ENCODE measurements around the gene SACM1L.

Gene SACM1L

GRCh38 chr3:45705839-45706808 lies 16.9 kb downstream of the SACM1L start:
- FAIRE-seq, result no peak
- TF ChIP-seq PAX5 (IDR thresholded peaks at IDR 0.05; ENCODE audit: insufficient read depth, low read length, severe bottlenecking), result no peak
- TF ChIP-seq POLR2AphosphoS5 (IDR thresholded peaks at IDR 0.05; ENCODE audit: low read depth, low read length), result no peak
- TF ChIP-seq POU2F2 (IDR thresholded peaks at IDR 0.05; ENCODE audit: low read depth, low read length), result no peak
- TF ChIP-seq SPI1 (IDR thresholded peaks at IDR 0.05; ENCODE audit: low read depth, low read length), result no peak
- no peak for TF ChIP-seq TAF1 (IDR thresholded peaks at IDR 0.05; ENCODE audit: low read depth, low read length)
- no peak for TF ChIP-seq POLR2A (IDR thresholded peaks at IDR 0.05; ENCODE audit: low read depth, low read length)
- no peak for DNase-seq (ENCODE audit: insufficient read length, low spot score)

GRCh38 chr3:45711931-45712330 lies 22.7 kb downstream of the SACM1L start:
- DNase-seq (ENCODE audit: insufficient read length, low spot score) (no peak), FAIRE-seq (no peak)
- TF ChIP-seq TAF1 (IDR thresholded peaks at IDR 0.05; ENCODE audit: low read depth, low read length) (no peak), POLR2A (IDR thresholded peaks at IDR 0.05; ENCODE audit: low read depth, low read length) (no peak), POLR2AphosphoS5 (IDR thresholded peaks at IDR 0.05; ENCODE audit: low read depth, low read length) (no peak), POU2F2 (IDR thresholded peaks at IDR 0.05; ENCODE audit: low read depth, low read length) (no peak), SPI1 (IDR thresholded peaks at IDR 0.05; ENCODE audit: low read depth, low read length) (no peak), PAX5 (IDR thresholded peaks at IDR 0.05; ENCODE audit: insufficient read depth, low read length, severe bottlenecking) (no peak)

DNA sequence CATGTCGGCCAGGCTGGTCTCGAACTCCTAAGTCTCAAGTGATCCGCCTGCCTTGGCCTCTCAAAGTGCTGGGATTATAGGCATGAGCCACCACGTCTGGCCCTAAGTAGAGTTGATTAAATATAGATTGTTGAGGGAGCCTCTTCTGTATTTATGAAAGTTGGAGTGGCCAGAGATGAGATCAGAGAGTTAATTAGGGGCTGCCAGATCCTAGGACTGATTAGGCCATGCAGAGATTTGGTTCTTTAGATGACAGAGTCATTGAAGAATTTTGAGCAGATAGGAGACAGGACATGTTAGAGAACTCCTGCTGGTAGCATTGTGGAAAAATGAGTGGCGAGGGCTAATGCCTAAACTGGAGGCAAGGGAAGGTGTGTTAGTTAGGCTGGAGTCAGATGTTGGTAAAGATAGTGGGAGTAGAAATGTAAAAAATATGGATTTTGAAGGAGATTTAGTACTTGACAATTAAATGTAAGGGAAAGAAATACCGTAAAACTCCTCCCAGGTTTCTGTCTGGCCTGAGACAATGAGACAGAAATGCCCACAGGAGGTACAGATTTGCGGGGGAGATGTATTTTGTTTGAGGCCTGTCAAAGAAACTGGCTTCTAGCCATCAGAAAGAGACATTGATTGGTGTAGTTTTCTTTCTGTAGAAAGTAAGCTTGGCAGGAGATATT lies 23.4 kb downstream of the SACM1L start:
- no peak for TF ChIP-seq POLR2A (IDR thresholded peaks at IDR 0.05; ENCODE audit: low read depth, low read length)
- no peak for TF ChIP-seq PAX5 (IDR thresholded peaks at IDR 0.05; ENCODE audit: insufficient read depth, low read length, severe bottlenecking)
- no peak for TF ChIP-seq POLR2AphosphoS5 (IDR thresholded peaks at IDR 0.05; ENCODE audit: low read depth, low read length)
- no peak for TF ChIP-seq TAF1 (IDR thresholded peaks at IDR 0.05; ENCODE audit: low read depth, low read length)
- TF ChIP-seq SPI1 (IDR thresholded peaks at IDR 0.05; ENCODE audit: low read depth, low read length), result no peak
- TF ChIP-seq POU2F2 (IDR thresholded peaks at IDR 0.05; ENCODE audit: low read depth, low read length), result no peak
- DNase-seq (ENCODE audit: insufficient read length, low spot score) (no peak), FAIRE-seq (no peak)

- no peak for DNase-seq (ENCODE audit: insufficient read length, low spot score)
- no peak for FAIRE-seq
- TF ChIP-seq SPI1 (IDR thresholded peaks at IDR 0.05; ENCODE audit: low read depth, low read length), result no peak
- no peak for TF ChIP-seq PAX5 (IDR thresholded peaks at IDR 0.05; ENCODE audit: insufficient read depth, low read length, severe bottlenecking)
- no peak for TF ChIP-seq POLR2A (IDR thresholded peaks at IDR 0.05; ENCODE audit: low read depth, low read length)
- TF ChIP-seq POLR2AphosphoS5 (IDR thresholded peaks at IDR 0.05; ENCODE audit: low read depth, low read length), result no peak
Observed at GRCh38 chr3:45715945-45716344, 26.7 kb downstream of the SACM1L start.

DNA sequence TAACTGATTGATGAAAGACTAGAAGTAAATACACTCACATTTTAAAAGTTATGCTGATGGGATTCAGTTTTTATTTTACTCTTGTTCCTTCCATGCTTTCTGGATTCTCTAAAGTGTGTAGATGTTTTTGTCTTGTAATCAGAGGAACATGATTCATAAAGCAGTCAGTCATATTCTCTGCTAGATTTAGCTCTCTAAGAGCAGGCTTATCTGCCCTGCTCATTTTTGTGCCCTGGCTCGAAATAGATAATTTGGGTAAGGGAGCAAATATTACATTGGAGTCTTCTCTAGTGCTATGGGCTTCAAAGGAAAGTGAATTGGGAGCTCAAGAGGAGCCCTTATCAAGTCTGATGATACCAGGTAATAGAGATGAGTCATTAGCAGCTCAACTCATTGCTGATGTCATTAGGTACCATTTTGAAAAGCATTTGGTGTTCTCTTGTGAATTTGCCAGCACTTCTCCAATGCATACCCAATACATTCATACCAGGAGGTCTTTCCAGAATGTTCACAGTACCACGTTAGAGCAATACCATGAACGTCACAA lies 27.7 kb downstream of the SACM1L start:
- DNase-seq (ENCODE audit: insufficient read length, low spot score) (no peak), FAIRE-seq (no peak)
- TF ChIP-seq POLR2A (IDR thresholded peaks at IDR 0.05; ENCODE audit: low read depth, low read length), result no peak
- no peak for TF ChIP-seq TAF1 (IDR thresholded peaks at IDR 0.05; ENCODE audit: low read depth, low read length)
- no peak for TF ChIP-seq POLR2AphosphoS5 (IDR thresholded peaks at IDR 0.05; ENCODE audit: low read depth, low read length)
- no peak for TF ChIP-seq PAX5 (IDR thresholded peaks at IDR 0.05; ENCODE audit: insufficient read depth, low read length, severe bottlenecking)
- TF ChIP-seq SPI1 (IDR thresholded peaks at IDR 0.05; ENCODE audit: low read depth, low read length), result no peak
- TF ChIP-seq POU2F2 (IDR thresholded peaks at IDR 0.05; ENCODE audit: low read depth, low read length), result no peak

GRCh38 chr3:45719655-45720487 lies 30.7 kb downstream of the SACM1L start:
- TF ChIP-seq PAX5 (IDR thresholded peaks at IDR 0.05; ENCODE audit: insufficient read depth, low read length, severe bottlenecking) (no peak), TAF1 (IDR thresholded peaks at IDR 0.05; ENCODE audit: low read depth, low read length) (no peak), POLR2A (IDR thresholded peaks at IDR 0.05; ENCODE audit: low read depth, low read length) (no peak), POU2F2 (IDR thresholded peaks at IDR 0.05; ENCODE audit: low read depth, low read length) (no peak), POLR2AphosphoS5 (IDR thresholded peaks at IDR 0.05; ENCODE audit: low read depth, low read length) (no peak), SPI1 (IDR thresholded peaks at IDR 0.05; ENCODE audit: low read depth, low read length) (no peak)
- peak; percentile 61 for FAIRE-seq
- no peak for DNase-seq (ENCODE audit: insufficient read length, low spot score)

DNA sequence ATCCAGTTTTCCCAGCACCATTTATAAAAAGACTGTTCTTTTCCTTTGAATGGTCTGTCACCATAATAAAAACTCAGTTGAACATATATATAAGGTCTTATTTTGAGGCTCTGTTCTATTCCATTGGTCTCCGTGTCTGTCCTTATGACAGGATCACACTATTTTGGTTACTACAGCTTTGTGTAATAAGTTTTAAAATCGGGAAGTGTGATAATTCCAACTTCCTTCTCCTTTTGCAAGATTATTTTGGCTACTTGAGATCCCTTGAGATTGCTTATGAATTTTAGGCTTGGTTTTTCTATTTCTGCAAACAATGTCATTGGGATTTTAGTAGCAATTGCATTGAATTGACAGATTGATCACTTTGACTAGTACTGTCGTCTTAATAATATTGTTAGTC lies 35.7 kb downstream of the SACM1L start:
- TF ChIP-seq SPI1 (IDR thresholded peaks at IDR 0.05; ENCODE audit: low read depth, low read length) (no peak), POLR2A (IDR thresholded peaks at IDR 0.05; ENCODE audit: low read depth, low read length) (no peak), TAF1 (IDR thresholded peaks at IDR 0.05; ENCODE audit: low read depth, low read length) (no peak), POLR2AphosphoS5 (IDR thresholded peaks at IDR 0.05; ENCODE audit: low read depth, low read length) (no peak), POU2F2 (IDR thresholded peaks at IDR 0.05; ENCODE audit: low read depth, low read length) (no peak), PAX5 (IDR thresholded peaks at IDR 0.05; ENCODE audit: insufficient read depth, low read length, severe bottlenecking) (no peak)
- FAIRE-seq (no peak), DNase-seq (ENCODE audit: insufficient read length, low spot score) (no peak)

DNA sequence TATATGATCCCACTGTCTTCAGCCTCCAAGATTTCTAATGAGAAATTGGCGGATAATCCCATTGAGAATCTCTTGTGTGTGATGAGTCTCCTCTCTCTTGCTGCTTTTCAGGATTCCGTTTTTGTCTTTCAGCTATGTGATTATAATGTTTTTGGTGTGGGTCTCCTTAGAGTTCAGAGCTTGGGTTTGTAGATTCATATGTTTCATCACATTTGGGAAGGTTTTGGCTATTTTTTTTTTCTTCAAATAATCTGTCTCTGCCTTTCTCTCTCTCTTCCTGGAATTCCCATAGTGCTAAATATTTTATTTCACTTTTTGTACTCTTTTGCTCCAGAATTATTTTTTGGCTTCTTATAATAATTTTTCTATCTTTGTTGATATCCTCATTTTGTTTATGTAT lies 40.4 kb downstream of the SACM1L start:
- no peak for DNase-seq (ENCODE audit: insufficient read length, low spot score)
- FAIRE-seq, result no peak
- no peak for TF ChIP-seq POLR2AphosphoS5 (IDR thresholded peaks at IDR 0.05; ENCODE audit: low read depth, low read length)
- no peak for TF ChIP-seq PAX5 (IDR thresholded peaks at IDR 0.05; ENCODE audit: insufficient read depth, low read length, severe bottlenecking)
- TF ChIP-seq SPI1 (IDR thresholded peaks at IDR 0.05; ENCODE audit: low read depth, low read length), result no peak
- TF ChIP-seq TAF1 (IDR thresholded peaks at IDR 0.05; ENCODE audit: low read depth, low read length), result no peak
- TF ChIP-seq POU2F2 (IDR thresholded peaks at IDR 0.05; ENCODE audit: low read depth, low read length), result no peak
- no peak for TF ChIP-seq POLR2A (IDR thresholded peaks at IDR 0.05; ENCODE audit: low read depth, low read length)

Data from GM12891 (cell line).